Hematopoietic multipotent progenitor cell treated with erythropoietin and hydrocortisone succinate and interleukin-3 and kit ligand, for 17 days (in vitro differentiated cells): ENCODE results near the gene TCF7.

Experiments
- DNase-seq: peaks from one replicate; pipeline ENCODE4 v3.0.0-alpha.2; 2015; ENCODE audit warnings: low spot score

The TCF7 gene

DNA sequence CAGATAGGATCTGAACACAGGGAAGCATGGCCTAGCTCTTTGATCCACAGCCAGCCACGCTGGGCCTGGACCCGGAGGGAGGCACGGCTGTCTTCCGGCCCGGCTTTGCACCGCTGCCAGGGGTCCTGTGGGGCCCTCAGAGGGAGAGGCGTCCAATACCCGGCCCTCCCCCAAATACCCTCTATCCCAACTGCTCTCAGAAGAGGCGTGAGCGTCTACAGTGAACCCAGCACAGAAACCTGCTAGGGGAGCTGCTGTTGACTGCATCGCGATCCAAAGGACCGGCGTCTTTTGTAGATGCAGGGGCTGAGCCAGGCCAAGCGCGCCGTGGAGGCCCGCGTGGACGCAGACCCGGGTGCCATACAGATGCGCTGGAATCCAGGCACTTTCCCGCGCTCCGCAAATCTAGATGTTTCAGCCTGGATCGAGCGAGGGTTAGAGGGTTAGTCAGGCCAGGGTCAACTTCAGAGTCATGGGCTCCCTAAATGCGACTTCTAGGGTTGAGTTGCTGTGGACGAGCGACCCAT lies 1.1 kb upstream of the TCF7 start:
- no peak for DNase-seq

DNA sequence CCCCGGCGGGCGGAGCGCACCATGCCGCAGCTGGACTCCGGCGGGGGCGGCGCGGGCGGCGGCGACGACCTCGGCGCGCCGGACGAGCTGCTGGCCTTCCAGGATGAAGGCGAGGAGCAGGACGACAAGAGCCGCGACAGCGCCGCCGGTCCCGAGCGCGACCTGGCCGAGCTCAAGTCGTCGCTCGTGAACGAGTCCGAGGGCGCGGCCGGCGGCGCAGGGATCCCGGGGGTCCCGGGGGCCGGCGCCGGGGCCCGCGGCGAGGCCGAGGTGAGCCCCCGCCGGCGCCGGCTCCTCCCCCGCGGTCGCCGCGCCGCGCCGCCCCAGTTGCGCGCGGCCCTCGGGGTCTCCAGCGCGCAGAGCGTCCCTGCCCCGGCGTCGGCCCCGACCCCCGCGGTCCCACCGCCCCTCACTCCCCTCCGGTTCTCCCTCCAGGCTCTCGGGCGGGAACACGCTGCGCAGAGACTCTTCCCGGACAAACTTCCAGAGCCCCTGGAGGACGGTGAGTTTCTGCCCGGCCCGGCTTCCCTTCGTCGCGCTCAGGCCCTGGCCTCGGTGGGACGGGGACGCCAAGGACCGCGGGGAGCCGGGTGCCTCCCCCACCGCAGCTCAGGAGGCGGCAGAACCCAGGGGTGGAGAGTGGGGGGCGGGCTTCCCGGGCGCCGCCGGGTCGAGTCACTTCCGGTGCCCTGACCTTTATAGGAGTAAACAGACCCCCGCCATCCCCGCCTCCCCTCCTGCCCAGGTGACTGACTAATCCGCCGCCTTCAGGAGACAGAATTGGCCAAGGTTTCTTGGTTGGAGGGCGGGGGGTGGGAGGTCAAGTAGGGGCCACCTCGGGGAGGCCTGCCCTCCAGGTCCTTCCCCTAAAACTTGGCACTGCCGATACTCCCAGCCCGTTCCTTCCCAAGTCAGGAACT lies 665 bp downstream of the TCF7 start:
- DNase-seq: no peak

- no peak for DNase-seq
These were observed 1.3 kb downstream of the TCF7 start for GRCh38 chr5:134115806-134116175.

- no peak for DNase-seq
These were observed 1.8 kb downstream of the TCF7 start for GRCh38 chr5:134116286-134116685.

DNA sequence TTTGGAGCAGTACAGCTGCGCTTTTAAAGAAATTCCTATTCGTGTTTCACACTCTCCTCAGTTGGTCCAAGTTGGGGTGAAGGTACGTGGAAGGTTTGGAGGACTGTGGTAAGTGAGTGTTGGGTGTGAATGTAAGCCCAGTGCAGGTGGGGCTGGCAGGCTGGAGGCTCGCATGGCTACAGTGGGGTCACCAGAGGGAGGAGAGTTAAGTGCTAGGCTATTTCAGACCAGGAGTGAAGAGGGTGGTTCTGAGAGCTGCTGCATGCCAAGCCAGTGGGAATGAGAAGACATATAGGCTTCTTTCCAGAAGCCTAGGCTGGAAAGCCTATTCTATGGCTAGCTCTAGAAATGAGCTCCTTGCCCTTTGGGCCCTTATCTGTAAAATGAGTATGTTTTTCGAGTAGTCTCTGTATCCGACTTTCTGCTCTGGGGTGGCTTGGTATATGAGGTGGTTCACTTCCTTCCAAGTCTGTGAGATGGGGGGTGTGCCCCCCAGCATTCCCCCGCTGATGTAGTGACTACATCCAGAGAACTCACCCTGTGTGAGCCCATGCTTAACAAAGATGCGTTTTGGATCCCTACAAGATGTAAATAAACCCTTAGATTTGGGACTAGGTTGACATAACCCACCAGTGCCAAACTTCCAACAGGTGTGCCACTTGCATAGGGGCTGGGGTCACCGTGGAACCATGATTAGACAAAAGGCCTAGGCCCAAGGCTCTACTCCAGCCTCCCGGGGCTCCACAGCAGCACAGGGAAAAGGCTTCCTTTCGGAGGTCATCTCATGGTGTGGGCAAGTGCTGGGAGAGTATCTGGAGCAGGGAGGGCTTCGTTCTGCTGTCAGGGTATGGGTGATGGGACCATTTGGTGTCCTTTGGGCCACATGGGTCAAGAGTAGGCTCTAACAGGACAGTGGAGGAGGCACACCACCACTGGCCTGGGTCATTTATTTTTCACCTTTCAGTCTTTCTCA lies 2.6 kb downstream of the TCF7 start:
- DNase-seq: no peak

DNA sequence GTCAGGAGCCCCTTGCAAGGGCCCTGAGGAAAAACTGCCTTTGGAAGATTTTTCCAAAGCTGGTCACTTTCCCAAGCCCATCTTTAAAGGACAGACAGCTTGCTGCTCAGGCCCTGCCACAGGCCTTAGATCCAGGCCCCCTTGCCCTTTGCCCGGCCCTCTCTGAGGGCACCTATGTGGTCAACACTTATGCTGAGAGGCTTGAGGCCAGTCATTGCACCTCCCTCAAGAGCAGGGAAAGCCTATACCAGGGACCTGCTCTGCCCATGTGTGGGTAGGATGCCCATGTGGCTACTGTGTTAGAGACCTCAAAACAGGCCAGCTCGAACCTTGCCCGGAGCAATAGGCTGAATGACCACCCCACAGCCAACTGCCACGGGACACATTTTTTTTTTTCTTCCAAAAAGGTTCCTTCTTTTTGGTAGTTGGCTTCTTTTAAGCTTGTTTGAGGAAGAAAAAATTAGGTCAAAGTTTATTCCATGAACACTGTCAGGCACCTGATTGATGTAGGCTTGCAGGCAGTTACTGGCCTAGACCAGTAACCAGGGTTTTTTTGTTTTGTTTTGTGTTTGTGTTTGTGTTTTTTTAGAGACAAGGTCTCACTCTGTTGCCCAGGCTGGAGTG lies 3.8 kb downstream of the TCF7 start:
- no peak for DNase-seq

DNA sequence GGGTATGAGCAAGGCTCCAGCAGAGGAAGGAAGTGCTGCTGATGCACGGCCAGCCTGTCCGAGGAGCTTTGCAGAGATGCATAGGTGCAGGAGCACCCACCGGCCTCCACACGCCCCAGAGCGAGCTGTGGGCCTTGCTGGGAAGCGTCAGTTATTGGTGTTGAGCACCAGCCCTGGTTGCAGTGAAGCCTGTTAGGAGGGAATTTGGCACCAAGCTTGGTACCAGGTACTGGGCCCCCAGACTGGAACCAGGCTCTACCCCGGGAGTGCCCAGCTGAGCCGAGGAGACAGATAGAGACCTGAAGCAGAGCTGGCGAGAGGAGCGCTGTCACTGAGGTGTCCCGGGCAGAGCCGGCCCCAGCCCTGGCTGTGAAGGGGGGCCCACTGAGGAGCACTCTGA lies 5.2 kb downstream of the TCF7 start:
- no peak for DNase-seq

DNA sequence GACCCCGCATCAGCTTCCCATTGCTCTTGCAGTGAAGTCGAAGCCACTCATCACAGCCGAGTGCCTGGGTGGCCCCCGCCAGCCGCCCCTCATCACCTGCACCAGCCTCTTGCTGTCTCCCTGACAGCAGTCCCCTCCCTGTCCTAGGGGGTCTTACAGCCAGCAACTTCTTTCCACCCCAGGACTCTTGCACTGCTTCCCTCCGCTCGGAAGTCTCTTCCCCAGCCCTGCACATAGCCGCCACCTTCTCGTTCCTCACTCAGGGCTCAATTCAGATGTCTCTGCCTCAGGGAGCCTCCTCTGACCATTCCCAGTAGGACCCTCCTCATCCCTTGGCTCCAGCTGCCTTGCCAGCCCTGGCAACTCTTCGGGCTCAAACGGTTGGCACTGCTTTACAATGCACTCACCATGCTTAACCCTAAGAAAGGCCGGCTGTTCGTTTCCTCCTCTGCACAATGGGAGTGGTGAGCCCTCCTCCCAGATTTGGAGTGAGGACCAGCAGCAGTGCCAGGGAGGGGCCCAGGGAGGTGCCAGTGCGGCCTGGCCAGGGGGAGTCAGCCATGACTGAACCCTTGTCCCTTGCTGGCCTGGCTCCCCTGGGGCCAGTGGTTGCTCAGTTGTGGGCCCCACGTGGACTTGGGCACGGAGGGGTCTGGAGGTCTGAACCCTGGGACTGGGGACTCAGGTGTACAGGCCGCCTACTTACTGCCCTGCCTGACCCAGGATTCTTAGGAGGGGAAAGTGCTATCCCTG lies 6.1 kb downstream of the TCF7 start:
- DNase-seq: no peak

- no peak for DNase-seq
These were observed 8.0 kb downstream of the TCF7 start for GRCh38 chr5:134122530-134122929.

GRCh38 chr5:134123360-134123759 lies 8.9 kb downstream of the TCF7 start:
- DNase-seq: no peak

DNA sequence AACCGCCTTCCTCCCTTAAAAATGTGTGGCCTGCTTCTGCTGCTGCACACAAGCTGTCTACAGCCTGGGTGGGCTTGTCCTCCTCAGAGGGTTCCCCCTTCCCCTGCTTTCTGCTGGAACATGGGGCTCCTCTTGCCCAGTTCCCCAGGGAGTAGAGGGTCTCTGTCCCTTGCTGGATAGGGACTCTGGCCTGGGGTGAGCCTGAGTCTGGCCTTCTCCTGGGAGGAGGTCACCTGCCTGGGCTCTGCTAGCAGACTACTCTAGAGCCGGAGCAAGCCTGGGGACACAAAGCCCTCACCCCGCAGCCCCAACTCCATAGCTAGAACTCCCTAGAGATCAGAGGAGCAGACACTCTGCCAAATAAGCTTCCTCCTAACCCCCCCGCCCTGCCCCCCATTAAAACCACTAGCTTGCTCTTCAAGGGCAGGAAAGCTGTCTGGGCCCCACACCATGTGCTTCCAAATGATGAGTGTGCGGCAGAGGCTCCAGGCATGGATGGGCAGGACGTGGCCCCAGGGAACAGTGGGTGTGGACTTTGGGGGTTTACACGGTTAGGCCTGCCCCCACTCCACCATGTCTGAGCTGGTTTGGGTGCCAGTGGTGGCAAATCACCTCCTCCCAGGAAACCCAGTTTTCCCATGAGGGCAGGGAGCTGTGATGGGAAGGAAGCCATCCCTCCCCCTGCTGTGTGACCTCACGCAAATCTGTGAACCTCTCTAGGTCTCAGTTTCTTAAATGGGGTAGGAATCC lies 10.0 kb downstream of the TCF7 start:
- DNase-seq: no peak

- no peak for DNase-seq
These were observed 10.8 kb downstream of the TCF7 start for GRCh38 chr5:134125039-134126015.

- DNase-seq: no peak
These were observed 12.9 kb downstream of the TCF7 start for GRCh38 chr5:134127376-134127861.

DNA sequence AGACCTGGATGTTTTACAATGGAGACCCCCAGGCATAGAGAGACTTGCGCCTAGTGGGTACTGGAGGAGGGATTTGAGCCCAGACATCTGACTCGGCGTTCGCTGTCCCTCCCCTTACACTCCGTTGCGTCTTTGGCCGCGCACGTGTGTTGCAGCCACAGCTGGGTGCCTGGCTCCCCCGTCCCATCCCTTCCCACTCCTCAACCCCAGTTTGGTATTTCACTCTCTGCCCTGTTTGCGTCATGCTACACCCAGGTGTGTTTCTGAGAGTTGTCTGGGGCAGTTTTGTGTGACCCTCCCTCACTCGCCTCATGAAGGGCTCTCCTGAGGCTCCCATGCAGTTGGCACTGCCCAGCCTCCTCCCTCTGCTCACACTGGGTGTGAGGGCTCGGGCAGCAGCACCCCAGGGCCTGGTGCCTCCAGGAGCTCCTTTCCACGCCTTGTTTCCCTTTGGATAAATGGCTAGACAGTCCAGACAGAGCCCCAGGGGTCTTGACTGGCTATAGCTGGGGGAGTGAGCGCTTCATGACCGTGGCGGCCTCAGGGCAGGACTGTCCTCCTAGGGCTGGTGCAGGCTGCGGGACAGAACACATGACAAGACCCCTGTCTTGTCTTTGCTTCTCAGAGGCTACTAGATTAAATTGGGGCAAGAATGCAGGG lies 13.6 kb downstream of the TCF7 start:
- no peak for DNase-seq

- no peak for DNase-seq
These were observed 14.1 kb downstream of the TCF7 start for GRCh38 chr5:134128648-134128995.

GRCh38 chr5:134129411-134130238 lies 15.1 kb downstream of the TCF7 start:
- DNase-seq: no peak

DNA sequence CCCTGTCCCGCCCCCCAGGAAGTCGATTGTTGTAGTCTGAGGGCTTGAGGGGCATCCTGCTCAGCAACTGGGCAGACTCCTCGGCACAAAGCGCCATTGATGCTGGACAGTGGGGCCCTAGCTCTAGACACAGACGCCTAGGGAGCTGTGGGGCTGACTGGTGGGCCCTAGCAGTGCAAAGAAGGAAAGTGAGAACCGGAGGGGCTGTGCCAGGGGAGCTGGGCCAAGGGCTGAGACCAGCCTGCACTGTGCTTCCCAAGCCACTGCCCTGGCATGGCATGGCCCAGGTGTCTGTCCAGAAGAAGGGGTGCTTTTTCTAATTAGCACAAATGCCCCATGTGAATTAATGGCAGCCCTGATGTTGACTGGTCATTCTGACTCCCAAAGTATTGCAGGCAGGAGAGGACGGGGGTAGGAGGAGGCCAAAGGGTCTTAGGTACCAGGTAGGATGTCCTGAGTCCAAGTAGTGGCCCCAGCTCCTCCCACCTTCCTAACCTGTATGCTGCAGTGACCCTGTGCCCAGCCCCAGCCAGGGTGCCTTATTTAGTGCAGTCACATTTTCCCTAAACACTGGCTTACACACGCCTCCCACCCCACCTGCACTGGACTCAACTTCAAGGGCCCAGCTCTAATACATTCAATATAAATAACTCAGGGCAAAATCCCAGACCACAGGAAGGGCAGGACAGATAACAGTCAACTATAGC lies 15.9 kb downstream of the TCF7 start:
- no peak for DNase-seq
